Osteocyte (in vitro differentiated cells): ENCODE results near the gene KLHL33. TPM values are rescaled to one million over a fixed set of nuclear protein-coding genes. Genes with fewer than 3 reads are reported as not detected.

ENCODE experiments used
- DNase-seq: peaks from one replicate; pipeline ENCODE4 v3.0.0; 2021; ENCODE audit warnings: mixed read lengths; ENCODE audit not compliant: unreplicated experiment; ENCODE audit errors: extremely low spot score
- H3K27ac Mint-ChIP-seq: one replicate; pipeline ENCODE4 v1.8.0; 2021; ENCODE audit warnings: mild to moderate bottlenecking, mixed read lengths; ENCODE audit not compliant: unreplicated experiment
- H3K27me3 Mint-ChIP-seq: one replicate; pipeline ENCODE4 v1.8.0; 2021; ENCODE audit warnings: mixed read lengths; ENCODE audit not compliant: unreplicated experiment
- H3K36me3 Mint-ChIP-seq: one replicate; pipeline ENCODE4 v1.8.0; 2021; ENCODE audit warnings: mixed read lengths; ENCODE audit not compliant: unreplicated experiment
- H3K4me1 Mint-ChIP-seq: one replicate; pipeline ENCODE4 v1.8.0; 2021; ENCODE audit warnings: mixed read lengths; ENCODE audit not compliant: unreplicated experiment
- H3K4me3 Mint-ChIP-seq: one replicate; pipeline ENCODE4 v1.8.0; 2021; ENCODE audit warnings: mild to moderate bottlenecking, moderate library complexity, mixed read lengths; ENCODE audit not compliant: unreplicated experiment
- H3K9me3 Mint-ChIP-seq: one replicate; pipeline ENCODE4 v1.8.0; 2021; ENCODE audit warnings: mixed read lengths; ENCODE audit not compliant: unreplicated experiment
- CTCF ChIP-seq: fragments of 200-600 bp; sonication (generic); IDR thresholded peaks from 2 replicates; pipeline ENCODE4 v1.5.0; 2021; ENCODE audit warnings: antibody characterized with exemption, mild to moderate bottlenecking, moderate library complexity
- total RNA-seq: library from RNA; stranded (reverse); gene quantifications from 2 replicates; pipeline ENCODE4 v1.2.1, GENCODE V29; 2021

The KLHL33 gene
- total RNA-seq, 1 donor from 2014 or later, result 0.08 TPM

- TF ChIP-seq CTCF, result no peak
- Mint-ChIP-seq H3K9me3 (no peaks in the 10 kb centered on the region), H3K4me3 (no peak overlapping the region), H3K4me1 (peaks cover 4% of the 10 kb centered on the region), H3K36me3 (no peaks in the 10 kb centered on the region), H3K27me3 (no peaks in the 10 kb centered on the region), H3K27ac (no peak overlapping the region)
- DNase-seq, result no peak
Observed at GRCh38 chr14:20418501-20418909, 17.5 kb downstream of the KLHL33 start.

- Mint-ChIP-seq H3K36me3 (no peaks in the 10 kb centered on the region), H3K9me3 (no peaks in the 10 kb centered on the region), H3K4me1 (peaks cover 7% of the 10 kb centered on the region), H3K27ac (no peak overlapping the region), H3K4me3 (no peak overlapping the region), H3K27me3 (no peaks in the 10 kb centered on the region)
- TF ChIP-seq CTCF, result no peak
- DNase-seq, result no peak
Observed at GRCh38 chr14:20417250-20418186, 18.4 kb downstream of the KLHL33 start.

GRCh38 chr14:20416223-20416622, 19.7 kb downstream of the KLHL33 start:
- no peak for DNase-seq
- no peak overlapping the region for H3K27ac Mint-ChIP-seq
- TF ChIP-seq CTCF, result no peak
- no peaks in the 10 kb centered on the region for H3K36me3 Mint-ChIP-seq
- H3K4me3 Mint-ChIP-seq, result no peak overlapping the region
- no peaks in the 10 kb centered on the region for H3K9me3 Mint-ChIP-seq
- H3K27me3 Mint-ChIP-seq, result no peaks in the 10 kb centered on the region
- H3K4me1 Mint-ChIP-seq, result peaks cover 16% of the 10 kb centered on the region

- no peak for DNase-seq
- peak; percentile 62 for TF ChIP-seq CTCF
- Mint-ChIP-seq H3K9me3 (no peaks in the 10 kb centered on the region), H3K27ac (peak overlapping the region; percentile 2), H3K4me1 (peaks cover 19% of the 10 kb centered on the region), H3K4me3 (no peak overlapping the region), H3K27me3 (no peaks in the 10 kb centered on the region), H3K36me3 (no peaks in the 10 kb centered on the region)
Observed at GRCh38 chr14:20415782-20416206, 20.2 kb downstream of the KLHL33 start.

GRCh38 chr14:20413744-20414082, 22.3 kb downstream of the KLHL33 start:
- TF ChIP-seq CTCF, result no peak
- Mint-ChIP-seq H3K4me3 (peak overlapping the region; percentile 93), H3K4me1 (peaks cover 23% of the 10 kb centered on the region), H3K27me3 (no peaks in the 10 kb centered on the region), H3K36me3 (no peaks in the 10 kb centered on the region), H3K9me3 (no peaks in the 10 kb centered on the region), H3K27ac (peak overlapping the region; percentile 98)
- DNase-seq, result no peak
